Measurements from ENCODE around the gene MIEN1.
"Not testable (repeated sequence)": the region's sequence is repeated elsewhere in the genome, so short reads cannot be mapped to it uniquely, and the experiment has no call there.

- TF ChIP-seq ZBTB43 (CRISPR knock-in tag; conservative IDR thresholded peaks at IDR 0.05); CTCF (CRISPR knock-in tag; IDR thresholded peaks at IDR 0.05); ATF3 (CRISPR knock-in tag; IDR thresholded peaks at IDR 0.05); ZNF121 (CRISPR knock-in tag; IDR thresholded peaks at IDR 0.05); ZNF274 (CRISPR knock-in tag; IDR thresholded peaks at IDR 0.05); POLR2A (IDR thresholded peaks at IDR 0.05; ENCODE audit: insufficient read depth in 1 of 2, low read depth in 2 of 2, low read length in 2 of 2); HDAC2 (CRISPR knock-in tag; IDR thresholded peaks at IDR 0.05); HES4 (CRISPR knock-in tag; IDR thresholded peaks at IDR 0.05; ENCODE audit: borderline replicate concordance); ZBTB2 (CRISPR knock-in tag; IDR thresholded peaks at IDR 0.05; ENCODE audit: low read depth): not testable (repeated sequence)
- TF ChIP-seq CEBPB (IDR thresholded peaks at IDR 0.05; ENCODE audit: borderline replicate concordance, low read depth, low read length) = peak; percentile 60
Observed at GRCh38 chr17:39748444-39749034, 18.2 kb upstream of the MIEN1 start.

All from HepG2 (cell line).